Sigmoid colon (tissue), 7 donors: Measurements from ENCODE around the gene UBL4A. TPM values are rescaled to one million over a fixed set of nuclear protein-coding genes. Genes with fewer than 3 reads are reported as not detected.

ENCODE experiments used
- DNase-seq: peaks from one replicate; pipeline ENCODE4 v3.0.0-alpha.2; 2019
- H3K27ac ChIP-seq, 4 donors: fragments of 200-600 bp; sonication (generic); one replicate each; pipeline ENCODE4 v1.5.1; 2016 to 2019; ENCODE audit warnings: mild to moderate bottlenecking in 1 of 4
- H3K27me3 ChIP-seq, 3 donors: fragments of 200-600 bp; sonication (generic); one replicate each; pipeline ENCODE4 v1.5.1; 2019; ENCODE audit warnings: mild to moderate bottlenecking in 1 of 3
- H3K36me3 ChIP-seq, 4 donors: fragments of 200-600 bp; sonication (generic); one replicate each; pipeline ENCODE4 v1.5.1; 2016 to 2019
- H3K4me1 ChIP-seq, 4 donors: fragments of 200-600 bp; sonication (generic); one replicate each; pipeline ENCODE4 v1.5.1; 2017 to 2019
- H3K4me3 ChIP-seq, 4 donors: fragments of 200-600 bp; sonication (generic); one replicate each; pipeline ENCODE4 v1.5.1; 2017 to 2019; ENCODE audit warnings: mild to moderate bottlenecking in 2 of 4, moderate library complexity in 1 of 4
- H3K9me3 ChIP-seq, 4 donors: fragments of 200-600 bp in 3 of 4; sonication (generic) in 3 of 4; one replicate each; pipeline versions ENCODE4 v1.5.1 to v1.6.1; 2013 to 2019
- EP300 ChIP-seq, 4 donors: sonication (generic); formaldehyde crosslinking; IDR thresholded peaks; one replicate each; pipeline ENCODE4 v1.6.1; 2017; ENCODE audit warnings: antibody characterized with exemption in 4 of 4
- POLR2A ChIP-seq, 2 donors: fragments of 450-650 bp; IDR thresholded peaks; one replicate each; pipeline ENCODE4 v1.6.1; 2016; ENCODE audit warnings: antibody characterized with exemption in 2 of 2, mild to moderate bottlenecking in 2 of 2, moderate library complexity in 2 of 2
- POLR2AphosphoS5 ChIP-seq, 4 donors: sonication (generic); formaldehyde crosslinking; IDR thresholded peaks; one replicate each; pipeline ENCODE4 v1.6.1; 2017; ENCODE audit warnings: antibody characterized with exemption in 4 of 4
- WGBS, 2 donors: extraction: QIAGEN DNeasy Blood & Tissue Kit; methylation state at CpG; one replicate each; pipeline ENCODE4 v1.1.7; 2013; 5-methylcytosine and 5-hydroxymethylcytosine counted together
- intact Hi-C: fragments of 100-400 bp; cut with DNase I; formaldehyde crosslinking; loops from one replicate; pipeline ENCODE4 v1.15.1; 2023
- polyA plus RNA-seq, 3 donors: library from polyadenylated mRNA; stranded (reverse); fragments of 200-250 nt; gene quantifications; one replicate each; pipeline ENCODE4 v1.2.3, GENCODE V29; 2013
- total RNA-seq, 4 donors: library from RNA; depleted of rRNA; stranded (reverse); fragments of >200 nt; gene quantifications; one replicate each; pipeline ENCODE4 v1.1.0, GENCODE V29; 2016
- TF ChIP-seq, protein P1 (sequence below), 4 experiments: fragments of 450-650 bp in 3 of 4; fragments of 200-600 bp in 1 of 4; IDR thresholded peaks; one replicate each; pipeline ENCODE4 v1.5.1; 2016 to 2019; ENCODE audit warnings: antibody characterized with exemption in 4 of 4, mild to moderate bottlenecking in 3 of 4, moderate library complexity in 2 of 4
- donor health status: healthy with polysubstance abuse.
- donor health status: Bipolar disorder and iron deficiency.
- donor health status: healthy.

Gene UBL4A
- total and polyA plus RNA-seq, 7 donors, result 31.6 to 51.0 (median 40.2) TPM

DNA sequence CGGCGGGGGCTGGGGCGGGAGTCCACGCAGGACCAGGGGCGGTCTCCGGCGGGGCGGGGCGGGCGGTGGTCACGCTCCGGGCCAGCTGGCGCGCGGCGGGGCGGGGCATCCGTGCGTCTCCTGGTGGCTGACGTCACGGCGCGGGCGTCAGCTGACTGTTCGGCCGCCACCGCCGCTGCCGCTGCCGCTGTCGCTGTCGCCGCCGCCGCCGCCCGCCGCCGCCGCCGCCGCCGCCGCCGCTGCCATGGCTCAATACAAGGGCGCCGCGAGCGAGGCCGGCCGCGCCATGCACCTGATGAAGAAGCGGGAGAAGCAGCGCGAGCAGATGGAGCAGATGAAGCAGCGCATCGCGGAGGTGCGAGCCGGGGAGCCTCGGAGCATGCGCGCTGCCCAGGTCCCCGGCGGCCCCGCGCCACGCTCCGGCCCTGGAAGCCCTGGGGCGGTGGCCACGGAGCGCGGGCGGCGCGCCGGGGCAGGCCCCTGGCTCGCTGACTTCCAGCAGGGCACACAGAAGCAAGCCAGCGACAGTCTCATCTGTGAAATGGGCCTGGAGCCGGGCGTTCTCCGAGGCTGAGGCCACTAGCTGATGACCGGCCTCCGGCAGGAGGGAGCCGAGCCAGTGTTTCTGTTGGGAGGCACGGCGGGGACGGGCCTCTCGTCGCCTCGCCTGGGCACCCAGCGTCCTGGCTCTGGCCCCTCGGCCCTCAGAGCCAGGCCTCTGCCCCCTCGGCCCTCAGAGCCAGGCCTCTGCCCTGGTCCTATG lies 42.2 kb downstream of the UBL4A start, which contains the start of gene FAM50A:
TSS of gene FAM50A (plus strand) at position 150 of the 763 bp plus-strand sequence. CDS start at position 245, 95 bp downstream.
- Histone ChIP-seq H3K27me3 (no peaks in the 10 kb centered on the region), H3K9me3 (no peaks in the 10 kb centered on the region), H3K27ac (peak within 1 kb of the TSS; percentile 87 to 89 (median 88)), H3K36me3 (peaks cover 7 to 46% (median 26%) of the 10 kb centered on the region in 4 donors), H3K4me3 (peak within 1 kb of the TSS; percentile 39 to 62 (median 60)), H3K4me1 (peaks cover 0 to 30% (median 22%) of the 10 kb centered on the region in 4 donors)
- intact Hi-C loops, result no loop called here
- peak; percentile 91 for DNase-seq
- WGBS, 2 donors, result 1 to 4% methylated on average over 94 of the region's 94 CpGs
- TF ChIP-seq POLR2AphosphoS5 (IDR thresholded peaks at IDR 0.05) (peak in 3 of 4 donors; percentile 24 to 39 (median 32)), EP300 (IDR thresholded peaks at IDR 0.05) (no peak)

DNA sequence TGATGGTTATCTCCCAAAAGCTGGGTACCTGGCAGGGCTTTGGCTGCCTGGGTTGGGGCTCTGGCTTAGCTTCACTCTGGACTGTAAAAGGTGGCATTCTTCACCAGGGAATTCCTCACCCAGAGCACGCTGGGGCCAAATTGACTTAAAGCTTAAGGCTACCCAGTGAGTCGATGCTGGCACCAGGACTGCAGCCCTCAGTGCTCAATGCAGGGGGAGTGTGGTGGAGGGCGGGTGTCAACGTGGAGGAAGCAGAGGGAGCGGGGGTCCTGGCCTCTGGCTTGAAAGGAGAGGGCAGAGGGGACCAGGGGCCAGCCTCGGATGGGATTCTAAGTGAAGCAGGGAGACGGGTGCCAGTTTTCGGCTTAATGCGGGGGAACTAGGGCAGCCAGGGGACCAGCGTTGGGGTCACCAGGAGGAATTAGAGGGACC lies 42.9 kb downstream of the UBL4A start:
- peaks cover under 1 to 39% (median 20%) of the 10 kb centered on the region in 4 donors for H3K36me3 ChIP-seq
- 19 to 24% methylated on average over 10 of the region's 10 CpGs for WGBS, 2 donors

DNA sequence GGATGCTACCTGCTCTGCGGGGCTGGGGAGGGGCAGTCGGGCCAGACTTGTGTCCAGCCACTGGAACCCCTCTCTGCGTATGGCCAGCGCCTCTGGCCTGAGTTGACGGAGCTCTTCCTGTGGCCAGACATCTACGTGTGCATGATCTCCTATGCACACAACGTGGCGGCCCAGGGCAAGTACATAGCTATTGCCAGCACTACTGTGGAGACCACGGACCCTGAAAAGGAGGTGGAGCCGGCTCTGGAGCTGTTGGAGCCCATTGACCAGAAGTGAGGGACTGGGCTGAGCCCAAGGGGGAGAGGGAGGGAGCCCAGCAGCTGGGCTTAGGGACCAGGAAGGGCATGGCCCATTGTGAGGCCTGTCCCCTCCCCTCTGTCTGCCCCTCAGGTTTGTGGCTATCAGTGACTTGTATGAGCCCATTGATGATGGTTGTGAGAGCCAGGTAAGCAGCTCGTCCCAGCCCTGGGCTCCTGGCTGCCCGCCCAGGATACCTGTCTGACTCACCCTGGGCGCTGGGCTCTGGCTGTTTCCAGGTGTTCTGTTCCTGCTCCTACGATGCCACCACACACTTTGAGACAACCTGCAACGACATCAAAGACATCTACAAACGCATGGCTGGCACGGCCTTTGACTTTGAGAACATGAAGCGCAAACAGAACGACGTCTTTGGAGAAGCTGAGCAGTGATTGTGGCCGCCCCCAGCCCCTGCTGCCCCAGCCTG lies 44.3 kb downstream of the UBL4A start:
- TF ChIP-seq, protein P1, sequence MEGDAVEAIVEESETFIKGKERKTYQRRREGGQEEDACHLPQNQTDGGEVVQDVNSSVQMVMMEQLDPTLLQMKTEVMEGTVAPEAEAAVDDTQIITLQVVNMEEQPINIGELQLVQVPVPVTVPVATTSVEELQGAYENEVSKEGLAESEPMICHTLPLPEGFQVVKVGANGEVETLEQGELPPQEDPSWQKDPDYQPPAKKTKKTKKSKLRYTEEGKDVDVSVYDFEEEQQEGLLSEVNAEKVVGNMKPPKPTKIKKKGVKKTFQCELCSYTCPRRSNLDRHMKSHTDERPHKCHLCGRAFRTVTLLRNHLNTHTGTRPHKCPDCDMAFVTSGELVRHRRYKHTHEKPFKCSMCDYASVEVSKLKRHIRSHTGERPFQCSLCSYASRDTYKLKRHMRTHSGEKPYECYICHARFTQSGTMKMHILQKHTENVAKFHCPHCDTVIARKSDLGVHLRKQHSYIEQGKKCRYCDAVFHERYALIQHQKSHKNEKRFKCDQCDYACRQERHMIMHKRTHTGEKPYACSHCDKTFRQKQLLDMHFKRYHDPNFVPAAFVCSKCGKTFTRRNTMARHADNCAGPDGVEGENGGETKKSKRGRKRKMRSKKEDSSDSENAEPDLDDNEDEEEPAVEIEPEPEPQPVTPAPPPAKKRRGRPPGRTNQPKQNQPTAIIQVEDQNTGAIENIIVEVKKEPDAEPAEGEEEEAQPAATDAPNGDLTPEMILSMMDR (IDR thresholded peaks at IDR 0.05), result no peak
- TF ChIP-seq POLR2A (IDR thresholded peaks at IDR 0.05) (no peak), EP300 (IDR thresholded peaks at IDR 0.05) (no peak), POLR2AphosphoS5 (IDR thresholded peaks at IDR 0.05) (no peak)
- H3K36me3 ChIP-seq, result peaks cover 0 to 29% (median 19%) of the 10 kb centered on the region in 4 donors
- WGBS, 2 donors, result 74 to 83% methylated on average over 21 of the region's 21 CpGs
- DNase-seq, result no peak
- H3K4me1 ChIP-seq, result peaks cover 0 to 43% (median 36%) of the 10 kb centered on the region in 4 donors
- no peaks in the 10 kb centered on the region for H3K9me3 ChIP-seq
- intact Hi-C loops, result no loop called here
- H3K4me3 ChIP-seq, result no peak overlapping the region
- H3K27ac ChIP-seq, result no peak overlapping the region
- H3K27me3 ChIP-seq, result no peaks in the 10 kb centered on the region

More for the DNA sequence above, 42.9 kb downstream of the UBL4A start:
- Histone ChIP-seq H3K27me3 (no peaks in the 10 kb centered on the region), H3K4me1 (peaks cover 0 to 34% (median 28%) of the 10 kb centered on the region in 4 donors), H3K9me3 (no peaks in the 10 kb centered on the region), H3K27ac (peak overlapping the region; percentile 87 to 89 (median 88)), H3K4me3 (peak overlapping the region; percentile 10 to 62 (median 60))
- intact Hi-C loops, result no loop called here
- DNase-seq, result no peak
- no peak for TF ChIP-seq EP300 (IDR thresholded peaks at IDR 0.05)
- TF ChIP-seq, protein P1 (IDR thresholded peaks at IDR 0.05), result no peak
- no peak for TF ChIP-seq POLR2AphosphoS5 (IDR thresholded peaks at IDR 0.05)
- TF ChIP-seq POLR2A (IDR thresholded peaks at IDR 0.05), result no peak

DNA sequence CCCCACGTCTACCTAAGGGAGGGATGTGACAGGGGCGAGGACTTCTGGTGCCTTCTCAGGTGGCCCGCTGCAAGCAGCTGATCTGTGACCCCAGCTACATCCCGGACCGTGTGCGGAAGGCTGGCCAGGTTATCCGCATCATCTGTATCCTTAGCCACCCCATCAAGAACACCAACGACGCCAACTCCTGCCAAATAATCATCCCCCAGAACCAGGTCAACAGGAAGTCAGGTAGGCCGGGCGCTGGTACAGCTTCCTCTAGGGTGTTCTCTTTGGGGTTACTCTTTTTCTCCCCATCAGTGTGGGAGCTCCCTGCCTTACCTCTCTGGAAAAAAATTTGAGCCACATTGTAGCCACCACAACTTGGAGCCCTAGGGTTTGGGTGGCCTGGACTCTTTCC lies 44.9 kb downstream of the UBL4A start:
- Histone ChIP-seq H3K36me3 (peaks cover 0 to 29% (median 19%) of the 10 kb centered on the region in 4 donors), H3K9me3 (no peaks in the 10 kb centered on the region), H3K27ac (no peak overlapping the region), H3K4me3 (no peak overlapping the region), H3K4me1 (peaks cover 0 to 42% (median 35%) of the 10 kb centered on the region in 4 donors), H3K27me3 (no peaks in the 10 kb centered on the region)
- intact Hi-C loops, result no loop called here
- TF ChIP-seq POLR2AphosphoS5 (IDR thresholded peaks at IDR 0.05) (no peak), EP300 (IDR thresholded peaks at IDR 0.05) (no peak)
- TF ChIP-seq, protein P1 (IDR thresholded peaks at IDR 0.05), result no peak
- WGBS, 2 donors, result 90 to 95% methylated on average over 11 of the region's 11 CpGs
- no peak for DNase-seq
